Transverse colon (tissue), 4 donors: ENCODE measurements around the gene SPEF2. TPM values are rescaled to one million over a fixed set of nuclear protein-coding genes. Genes with fewer than 3 reads are reported as not detected.

Experiments
- DNase-seq: peaks from one replicate; pipeline ENCODE4 v3.0.0-alpha.2; 2019
- H3K27ac ChIP-seq, 4 donors: fragments of 200-600 bp; sonication (generic); 2 replicates each; pipeline ENCODE4 v1.5.1; 2016 to 2018; ENCODE audit warnings: inconsistent platforms in 4 of 4
- H3K27me3 ChIP-seq: fragments of 200-600 bp; sonication (generic); 2 replicates; pipeline ENCODE4 v1.5.1; 2017; ENCODE audit warnings: inconsistent platforms
- H3K36me3 ChIP-seq, 4 donors: fragments of 200-600 bp; sonication (generic); 2 replicates each; pipeline ENCODE4 v1.5.1; 2017 to 2019; ENCODE audit warnings: inconsistent platforms in 4 of 4
- H3K4me1 ChIP-seq, 4 donors: fragments of 200-600 bp; sonication (generic); 2 replicates each; pipeline ENCODE4 v1.5.1; 2017 to 2020; ENCODE audit warnings: inconsistent platforms in 4 of 4
- H3K4me3 ChIP-seq, 4 donors: fragments of 200-600 bp; sonication (generic); 1 replicate in 1 of 4; 2 replicates in 3 of 4; pipeline versions ENCODE4 v1.5.1 to v1.6.1; 2017 to 2019; ENCODE audit warnings: inconsistent platforms in 4 of 4
- H3K9me3 ChIP-seq, 2 donors: fragments of 200-600 bp; sonication (generic); 2 replicates each; pipeline ENCODE4 v1.5.1; 2017 to 2019; ENCODE audit warnings: inconsistent platforms in 2 of 2
- EP300 ChIP-seq: sonication (generic); formaldehyde crosslinking; IDR thresholded peaks from one replicate; pipeline ENCODE4 v1.6.1; 2017; ENCODE audit warnings: antibody characterized with exemption, low read depth
- POLR2A ChIP-seq: fragments of 450-650 bp; IDR thresholded peaks from one replicate; pipeline ENCODE4 v1.6.1; 2016; ENCODE audit warnings: antibody characterized with exemption, mild to moderate bottlenecking, moderate library complexity
- POLR2AphosphoS5 ChIP-seq, 3 donors: sonication (generic); formaldehyde crosslinking; IDR thresholded peaks; one replicate each; pipeline ENCODE4 v1.6.1; 2016; ENCODE audit warnings: antibody characterized with exemption in 3 of 3
- WGBS, 2 donors: methylation state at CpG; one replicate each; pipeline ENCODE4 v1.1.5; 2018; ENCODE audit warnings: low coverage in 1 of 2; 5-methylcytosine and 5-hydroxymethylcytosine counted together
- in situ Hi-C, 4 donors: fragments of 200-750 bp; cut with MboI; loops; one replicate each; pipeline versions ENCODE4 v1.15.0 to v1.15.1; 2017; ENCODE audit warnings: low sequenced_read_pairs in 3 of 4, low pct_ligation_motif_present in 1 of 4, low pct_unique_long_range_greater_than_20kb in 1 of 4
- intact Hi-C: fragments of 100-400 bp; cut with DNase I; formaldehyde crosslinking; loops from one replicate; pipeline ENCODE4 v1.15.1; 2023; ENCODE audit warnings: low total_unique reads
- total RNA-seq, 4 donors: library from RNA; depleted of rRNA; stranded (reverse); fragments of >200 nt; gene quantifications; one replicate each; pipeline ENCODE4 v1.1.0, GENCODE V29; 2016
- TF ChIP-seq, protein P1 (sequence below), 5 experiments: fragments of 200-600 bp in 3 of 5; fragments of 450-650 bp in 2 of 5; sonication (generic) in 3 of 5; IDR thresholded peaks; 1 replicate in 2 of 5; 2 replicates in 3 of 5; pipeline ENCODE4 v1.5.1; 2016 to 2017; ENCODE audit warnings: antibody characterized with exemption in 5 of 5, inconsistent platforms in 3 of 5, mild to moderate bottlenecking in 2 of 5, moderate library complexity in 1 of 5

SPEF2 gene
- total RNA-seq, 4 donors from 2014 or later, result 2.4 to 9.4 (median 5.1) TPM; not detected in 1

- Histone ChIP-seq H3K27ac (no peak overlapping the region), H3K27me3 (no peaks in the 10 kb centered on the region), H3K9me3 (no peaks in the 10 kb centered on the region), H3K36me3 (no peaks in the 10 kb centered on the region), H3K4me1 (no peaks in the 10 kb centered on the region), H3K4me3 (no peak overlapping the region)
- no peak for TF ChIP-seq POLR2A
- no peak for TF ChIP-seq EP300
- TF ChIP-seq POLR2AphosphoS5 (IDR thresholded peaks at IDR 0.05), result no peak
- TF ChIP-seq, protein P1, sequence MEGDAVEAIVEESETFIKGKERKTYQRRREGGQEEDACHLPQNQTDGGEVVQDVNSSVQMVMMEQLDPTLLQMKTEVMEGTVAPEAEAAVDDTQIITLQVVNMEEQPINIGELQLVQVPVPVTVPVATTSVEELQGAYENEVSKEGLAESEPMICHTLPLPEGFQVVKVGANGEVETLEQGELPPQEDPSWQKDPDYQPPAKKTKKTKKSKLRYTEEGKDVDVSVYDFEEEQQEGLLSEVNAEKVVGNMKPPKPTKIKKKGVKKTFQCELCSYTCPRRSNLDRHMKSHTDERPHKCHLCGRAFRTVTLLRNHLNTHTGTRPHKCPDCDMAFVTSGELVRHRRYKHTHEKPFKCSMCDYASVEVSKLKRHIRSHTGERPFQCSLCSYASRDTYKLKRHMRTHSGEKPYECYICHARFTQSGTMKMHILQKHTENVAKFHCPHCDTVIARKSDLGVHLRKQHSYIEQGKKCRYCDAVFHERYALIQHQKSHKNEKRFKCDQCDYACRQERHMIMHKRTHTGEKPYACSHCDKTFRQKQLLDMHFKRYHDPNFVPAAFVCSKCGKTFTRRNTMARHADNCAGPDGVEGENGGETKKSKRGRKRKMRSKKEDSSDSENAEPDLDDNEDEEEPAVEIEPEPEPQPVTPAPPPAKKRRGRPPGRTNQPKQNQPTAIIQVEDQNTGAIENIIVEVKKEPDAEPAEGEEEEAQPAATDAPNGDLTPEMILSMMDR (IDR thresholded peaks at IDR 0.05), result no peak
- DNase-seq, result no peak
- intact Hi-C loops (no loop called here), in situ Hi-C loops (loop anchor here in 1 of 4 donors (25.0 kb wide), 1 partner anchor 256 kb away; no protein-coding TSS in a partner anchor)
Observed at GRCh38 chr5:35656721-35657120, 39.1 kb downstream of the SPEF2 start.

DNA sequence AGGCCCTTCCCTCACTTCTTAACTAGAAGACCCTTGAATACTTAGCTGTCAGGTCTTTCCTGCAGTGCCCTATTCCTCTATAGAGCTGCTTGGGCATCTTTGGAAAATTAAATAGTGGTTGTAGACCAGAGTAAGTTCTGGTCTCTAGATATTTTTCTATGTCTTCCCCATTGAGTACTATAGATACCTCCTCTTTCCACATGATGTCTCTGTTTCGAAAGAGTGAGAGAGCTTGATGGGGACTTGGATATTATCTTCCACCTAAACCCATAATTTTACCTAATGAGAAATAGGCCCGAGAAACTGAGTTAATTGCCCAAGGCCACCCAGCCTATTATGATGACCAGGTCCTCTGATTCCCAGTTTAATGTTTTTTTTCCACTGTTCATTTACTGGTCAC is 40.2 kb downstream of the SPEF2 start:
- no peak overlapping the region for H3K27ac ChIP-seq
- no peaks in the 10 kb centered on the region for H3K27me3 ChIP-seq
- intact Hi-C loops (no loop called here), in situ Hi-C loops (loop anchor here in 1 of 4 donors (25.0 kb wide), 1 partner anchor 254 kb away; no protein-coding TSS in a partner anchor)
- TF ChIP-seq POLR2A (no peak), EP300 (no peak), POLR2AphosphoS5 (IDR thresholded peaks at IDR 0.05) (no peak)
- TF ChIP-seq, protein P1 (IDR thresholded peaks at IDR 0.05), result no peak
- WGBS, 2 donors, result 88 to 91% methylated on average over 2 of the region's 2 CpGs
- DNase-seq, result no peak
- no peaks in the 10 kb centered on the region for H3K9me3 ChIP-seq
- no peaks in the 10 kb centered on the region for H3K36me3 ChIP-seq
- H3K4me3 ChIP-seq, result no peak overlapping the region
- no peaks in the 10 kb centered on the region for H3K4me1 ChIP-seq

- no peaks in the 10 kb centered on the region for H3K9me3 ChIP-seq
- no peaks in the 10 kb centered on the region for H3K27me3 ChIP-seq
- intact Hi-C loops, result no loop called here
- H3K4me1 ChIP-seq, result no peaks in the 10 kb centered on the region
- TF ChIP-seq EP300 (no peak), POLR2AphosphoS5 (IDR thresholded peaks at IDR 0.05) (no peak), POLR2A (no peak)
- TF ChIP-seq, protein P1 (IDR thresholded peaks at IDR 0.05), result no peak
- H3K36me3 ChIP-seq, result no peaks in the 10 kb centered on the region
- no peak for DNase-seq
- in situ Hi-C loops, result loop anchor here in 1 of 4 donors (25.0 kb wide), 1 partner anchor 253 kb away; no protein-coding TSS in a partner anchor
- no peak overlapping the region for H3K27ac ChIP-seq
- no peak overlapping the region for H3K4me3 ChIP-seq
Observed at GRCh38 chr5:35659556-35659955, 41.9 kb downstream of the SPEF2 start.

DNA sequence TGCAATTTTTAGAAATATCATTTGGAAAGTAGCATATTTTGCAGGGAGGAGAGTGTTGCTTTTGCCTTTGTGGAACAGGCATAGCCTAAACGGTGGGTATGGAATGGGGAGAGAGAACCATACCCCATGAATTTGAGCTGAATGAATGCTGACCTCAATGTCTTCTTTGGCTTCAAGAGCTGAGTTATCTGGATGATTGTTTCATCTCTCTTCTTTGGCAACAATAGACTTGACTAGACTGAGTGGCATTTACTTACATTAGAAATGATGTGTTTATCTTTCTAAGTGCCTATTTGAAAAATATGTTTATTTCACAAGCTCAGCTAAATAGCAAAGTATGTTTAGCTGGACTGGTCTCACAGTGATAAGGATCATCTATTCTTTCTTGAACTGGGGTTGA is 42.8 kb downstream of the SPEF2 start:
- Histone ChIP-seq H3K36me3 (no peaks in the 10 kb centered on the region), H3K27ac (no peak overlapping the region), H3K9me3 (no peaks in the 10 kb centered on the region), H3K27me3 (no peaks in the 10 kb centered on the region), H3K4me3 (no peak overlapping the region), H3K4me1 (no peaks in the 10 kb centered on the region)
- intact Hi-C loops, result no loop called here
- TF ChIP-seq, protein P1 (IDR thresholded peaks at IDR 0.05), result no peak
- TF ChIP-seq POLR2A (no peak), POLR2AphosphoS5 (IDR thresholded peaks at IDR 0.05) (no peak), EP300 (no peak)
- in situ Hi-C loops, result loop anchor here in 1 of 4 donors (25.0 kb wide), 1 partner anchor 252 kb away; no protein-coding TSS in a partner anchor
- WGBS, 2 donors, result 67 to 68% methylated on average over 1 of the region's 1 CpG
- DNase-seq, result no peak
